ENCODE measurements around the gene ZNF850. TPM values are rescaled to one million over a fixed set of nuclear protein-coding genes. Genes with fewer than 3 reads are reported as not detected.
"Not testable (repeated sequence)": the region's sequence is repeated elsewhere in the genome, so short reads cannot be mapped to it uniquely, and the experiment has no call there.

The ZNF850 gene
- total and polyA plus RNA-seq, 2 of the 8 experiments (the other 6 are each of a cell fraction or from before 2014, with no cell fraction given): 6.7 to 21.2 TPM

GRCh38 chr19:36791420-36792141 is 19.0 kb upstream of the ZNF850 start:
- H3K4ac ChIP-seq (replicated peaks; ENCODE audit: insufficient read length, low read depth, low read length); H3K79me1 ChIP-seq (ENCODE audit: low read depth, low read length); H3K4me1 ChIP-seq (replicated peaks in 1 of 4; ENCODE audit: control insufficient read depth in 3 of 4, insufficient read depth in 4 of 4, low read length in 3 of 4); H3K23me2 ChIP-seq (ENCODE audit: low read depth, low read length); H2BK120ac ChIP-seq (replicated peaks; ENCODE audit: low read depth, low read length); H3K56ac ChIP-seq (replicated peaks; ENCODE audit: insufficient read length, low read depth, low read length); H2BK12ac ChIP-seq (ENCODE audit: low read depth, low read length); H4K8ac ChIP-seq (ENCODE audit: extremely low read depth, insufficient read depth, low read length); H3K18ac ChIP-seq (ENCODE audit: extremely low read depth, low read length); H2BK5ac ChIP-seq (ENCODE audit: low read depth, low read length); H3K27ac ChIP-seq (ENCODE audit: low read depth, low read length); H2AK5ac ChIP-seq (ENCODE audit: low read depth, low read length); H4K5ac ChIP-seq (ENCODE audit: insufficient read length, low read depth, low read length); H3K14ac ChIP-seq (ENCODE audit: insufficient read length); H2AFZ ChIP-seq (ENCODE audit: low read length); H2BK15ac ChIP-seq (ENCODE audit: low read length); H4K20me1 ChIP-seq (replicated peaks in 1 of 2; ENCODE audit: control insufficient read depth in 1 of 2, insufficient read depth in 2 of 2, low read length in 2 of 2); H2BK20ac ChIP-seq (ENCODE audit: low read length); H3K36me3 ChIP-seq (ENCODE audit: control insufficient read depth in 2 of 4, insufficient read depth in 4 of 4, low read length in 3 of 4); H3K23ac ChIP-seq (ENCODE audit: insufficient read length); H4K91ac ChIP-seq (replicated peaks; ENCODE audit: insufficient read length, low read length); H3K27me3 ChIP-seq (replicated peaks in 1 of 4; ENCODE audit: control insufficient read depth in 3 of 4, extremely low read depth in 1 of 4, insufficient read depth in 3 of 4, low read length in 3 of 4); H3K79me2 ChIP-seq (ENCODE audit: control insufficient read depth in 1 of 2, insufficient read depth in 2 of 2, low read length in 2 of 2): not testable (repeated sequence)
- CTCF ChIA-PET (ENCODE audit: partially characterized antibody): interaction anchor here (0.6 to 1.1 kb wide), 5 partner anchors 20 to 1085 kb away, joined by 3 to 4 read pairs (median 3); no protein-coding TSS in a partner anchor
- peak overlapping the region; percentile 34 to 49 (median 38); a peak in 5 of 8 replicates for H3K4me3 ChIP-seq (ENCODE audit: extremely low read depth in 1 of 4, insufficient read depth in 2 of 4, low read depth in 3 of 4, low read length in 4 of 4)
- peak overlapping the region; percentile 58 to 62; a peak in 3 of 4 replicates for H3K4me2 ChIP-seq (ENCODE audit: insufficient read depth in 1 of 2, low read depth in 2 of 2, low read length in 2 of 2)
- POLR2A ChIA-PET (ENCODE audit: partially characterized antibody): interaction anchor here (0.7 to 4.0 kb wide), 5 partner anchors 19 to 450 kb away, joined by 3 to 38 read pairs (median 5); partner anchors contain the start of genes ZNF260, ZNF529 and ZNF850
- DNase-seq (ENCODE audit: low read depth in 1 of 2, low spot score in 2 of 2): peak in 1 of 2 experiments; percentile 53
- H3K9ac ChIP-seq (replicated peaks in 1 of 4; ENCODE audit: extremely low read depth in 1 of 4, low read depth in 3 of 4, low read length in 3 of 4): 0 out of 7 replicates have a peak overlapping the region, but pooled peaks of 1 of the 4 experiments have one; percentile 17
- WGBS, 2 experiments (ENCODE audit: extremely low coverage in 1 of 2, insufficient coverage in 1 of 2, insufficient read length in 1 of 2, insufficient replicate concordance in 2 of 2, low coverage in 1 of 2, low lambda C conversion rate in 2 of 2, missing lambda C conversion rate in 1 of 2): 29% methylated on average over 31 of the region's 34 CpGs; no CpG with 5 or more reads in 1 of the 2 experiments
- TF ChIP-seq RAD21 (IDR thresholded peaks at IDR 0.05 in 1 of 2, conservative IDR thresholded peaks at IDR 0.05 in 1 of 2; ENCODE audit: low read depth in 2 of 2, low read length in 2 of 2) (peak in 1 of 2 experiments; percentile 7; a peak in 1 of 4 replicates), CTCF (IDR thresholded peaks at IDR 0.05; ENCODE audit: control extremely low read depth in 1 of 3, insufficient read depth in 1 of 3, low read depth in 1 of 3, low read length in 3 of 3) (peak in 2 of 3 experiments; percentile 26 to 42; a peak in 2 of 4 replicates)
- FAIRE-seq: peak; percentile 95
- peaks cover 14 to 23% of the 10 kb centered on the region in 2 experiments; a peak in 3 of 4 replicates for H3K9me3 ChIP-seq (ENCODE audit: insufficient read depth in 2 of 2, low read depth in 1 of 2, low read length in 1 of 2)

Measured in H1 (cell line).